HCEC 1CT (cell line): Measurements from ENCODE around the gene SV2C.
A peak's percentile ranks its signal among the peaks of the same experiment; 100 is the strongest.
"Not testable (repeated sequence)": the region's sequence is repeated elsewhere in the genome, so short reads cannot be mapped to it uniquely, and the experiment has no call there.

Experiments
- DNase-seq: peaks from one replicate; pipeline ENCODE4 v3.0.0-alpha.2; 2017

The SV2C gene

GRCh38 chr5:76209297-76209696 lies 126.1 kb downstream of the SV2C start:
- no peak for DNase-seq

GRCh38 chr5:76210946-76211345 lies 127.8 kb downstream of the SV2C start:
- DNase-seq, result no peak

DNA sequence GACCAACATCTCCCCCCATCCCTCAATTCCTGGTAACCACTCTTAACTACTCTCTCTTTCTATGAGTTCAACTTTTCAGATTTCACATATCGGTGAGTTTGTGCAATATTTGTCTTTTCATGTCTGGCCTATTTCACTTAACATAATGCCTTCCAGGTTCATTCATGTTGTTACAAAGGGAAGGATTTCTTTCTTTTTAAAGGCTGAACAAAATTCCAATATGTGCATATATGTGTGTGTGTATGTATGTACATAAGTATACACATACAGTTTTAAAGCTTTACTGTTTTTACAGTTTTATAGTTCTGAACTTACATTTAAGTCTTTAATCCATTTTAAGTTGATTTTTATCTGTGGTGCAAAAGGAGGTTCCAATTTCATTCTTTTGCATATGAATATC lies 130.7 kb downstream of the SV2C start:
- DNase-seq, result no peak

- DNase-seq, result no peak
Observed at GRCh38 chr5:76216748-76217147, 133.6 kb downstream of the SV2C start.

DNA sequence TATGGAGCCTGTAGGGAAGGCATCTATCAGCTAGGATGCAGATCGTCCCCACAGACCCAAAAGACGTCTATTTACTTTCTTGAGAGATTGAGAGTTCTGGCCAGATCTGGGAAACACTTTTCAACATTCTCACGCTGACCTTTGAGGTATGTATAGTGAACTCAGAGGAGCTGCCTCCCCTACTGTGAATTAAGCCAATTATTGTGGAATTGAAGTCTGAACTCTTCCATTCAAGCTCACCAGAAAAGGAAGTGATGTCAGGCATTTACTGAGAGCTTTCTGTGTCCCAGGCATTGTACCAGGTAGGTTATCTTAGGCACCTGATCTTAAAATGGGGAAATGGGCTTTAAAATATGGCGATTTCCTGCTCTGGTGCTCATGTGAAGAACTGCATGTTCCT lies 136.5 kb downstream of the SV2C start:
- no peak for DNase-seq

GRCh38 chr5:76221311-76221710 lies 138.1 kb downstream of the SV2C start:
- DNase-seq, result no peak

GRCh38 chr5:76222318-76222717 lies 139.1 kb downstream of the SV2C start:
- DNase-seq, result no peak

- DNase-seq, result no peak
Observed at GRCh38 chr5:76223696-76224095, 140.5 kb downstream of the SV2C start.

GRCh38 chr5:76224898-76225297 lies 141.7 kb downstream of the SV2C start:
- no peak for DNase-seq

DNA sequence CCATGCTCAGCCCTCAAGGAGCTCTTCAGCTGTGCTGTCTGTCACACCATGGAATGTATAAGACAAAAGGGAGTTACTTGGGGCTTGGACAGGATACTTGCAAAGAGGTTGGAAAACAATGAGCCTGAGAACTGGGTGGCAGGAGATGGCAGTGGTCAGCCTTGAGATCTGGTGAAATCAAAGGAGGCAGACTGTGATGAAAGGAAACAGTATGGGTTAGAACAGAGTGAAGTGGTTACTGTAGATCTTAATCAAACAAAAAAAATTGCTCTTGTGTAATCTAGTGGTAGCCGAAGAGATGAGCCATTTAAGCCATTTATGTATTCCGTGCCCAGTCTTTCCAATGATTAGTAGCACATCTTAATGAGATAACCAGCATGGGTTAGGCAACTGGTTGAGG lies 142.2 kb downstream of the SV2C start:
- DNase-seq, result no peak

DNA sequence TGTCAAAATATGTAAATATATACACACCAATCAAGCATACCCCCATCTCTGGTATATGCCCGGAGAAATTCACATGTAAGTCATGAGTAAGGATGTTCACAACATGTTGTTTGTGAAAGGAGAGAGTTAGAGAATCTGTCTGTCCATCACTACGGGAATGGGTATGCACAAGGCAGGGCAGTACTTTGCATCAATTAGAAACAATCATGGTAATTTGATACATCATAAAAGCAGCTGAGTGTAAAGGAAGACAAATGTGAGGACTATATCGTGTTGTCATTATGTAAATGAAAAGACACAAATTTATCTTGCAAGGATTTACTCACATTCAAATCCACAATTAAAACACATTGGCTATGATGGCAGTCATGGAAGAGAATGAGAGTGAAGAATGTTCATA lies 146.7 kb downstream of the SV2C start:
- DNase-seq, result no peak

DNA sequence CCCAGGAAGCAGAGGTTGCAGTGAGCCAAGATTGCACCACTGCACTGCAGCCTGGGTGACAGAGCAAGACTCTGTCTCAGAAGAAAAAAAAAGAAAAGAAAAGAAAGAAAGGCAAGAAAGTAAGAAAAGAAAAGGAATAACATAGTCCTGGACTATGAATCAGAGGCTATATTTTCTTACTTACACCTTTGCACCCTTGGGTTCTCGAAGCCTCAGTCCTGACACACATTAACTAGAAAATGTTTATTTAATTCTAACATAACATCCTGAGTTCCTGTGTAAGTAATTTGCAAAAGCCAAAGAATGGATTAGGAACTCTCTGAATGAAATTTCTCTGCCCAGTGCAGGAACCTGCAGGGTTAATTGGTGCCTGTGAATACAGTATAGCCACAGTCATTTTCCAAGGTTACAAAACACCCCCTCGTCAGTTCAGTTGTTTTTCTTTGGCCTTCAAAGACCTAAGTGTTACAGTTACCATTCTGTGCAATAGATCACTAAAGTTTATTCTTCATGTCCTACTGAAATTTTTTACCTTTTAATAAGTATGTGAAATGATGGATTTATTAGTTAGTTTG lies 147.6 kb downstream of the SV2C start:
- DNase-seq, result no peak

GRCh38 chr5:76234665-76235064 lies 151.5 kb downstream of the SV2C start:
- no peak for DNase-seq

GRCh38 chr5:76236684-76237083 lies 153.5 kb downstream of the SV2C start:
- DNase-seq, result no peak

DNA sequence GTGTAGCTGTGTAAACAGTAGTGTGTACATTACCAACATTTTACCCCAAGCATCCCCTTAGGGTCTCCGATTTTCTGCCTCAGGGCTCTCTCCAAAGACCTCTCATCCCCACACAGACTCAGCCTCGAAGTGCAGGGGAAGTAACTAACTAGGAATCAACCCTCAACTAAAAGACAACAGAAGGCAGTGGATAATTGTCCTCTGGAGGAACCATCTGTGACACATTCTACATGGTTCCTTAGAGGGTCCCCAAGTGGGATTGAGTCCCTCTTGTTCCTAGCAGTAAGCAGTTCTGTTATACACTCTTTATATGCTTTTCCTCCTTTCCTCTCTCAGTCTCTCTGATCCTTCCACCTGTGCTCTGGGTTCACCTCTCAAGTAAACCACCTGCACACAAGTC lies 157.2 kb downstream of the SV2C start:
- DNase-seq, result no peak

DNA sequence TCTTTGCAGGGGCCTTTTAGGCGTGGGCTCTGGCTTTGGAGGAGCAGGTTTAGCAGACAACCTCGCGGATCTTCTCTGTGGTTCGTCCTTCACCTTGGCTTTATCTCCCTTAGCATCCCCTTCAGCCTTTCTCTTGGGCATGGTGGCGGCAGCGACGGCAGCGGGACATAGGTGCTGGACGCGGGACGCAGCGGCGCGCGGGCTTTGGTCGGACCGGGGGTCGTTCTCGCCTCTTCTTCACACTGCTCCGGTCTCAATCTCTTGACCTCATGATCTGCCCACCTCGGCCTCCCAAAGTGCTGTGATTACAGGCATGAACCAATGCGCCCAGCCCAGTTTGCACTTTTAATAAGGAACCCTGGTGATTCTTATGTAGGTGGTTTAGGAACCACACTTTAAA lies 159.0 kb downstream of the SV2C start:
- DNase-seq, result not testable (repeated sequence)

GRCh38 chr5:76245590-76245989 lies 162.4 kb downstream of the SV2C start:
- no peak for DNase-seq

- no peak for DNase-seq
Observed at GRCh38 chr5:76249621-76250020, 166.4 kb downstream of the SV2C start.

GRCh38 chr5:76250463-76250862 lies 167.3 kb downstream of the SV2C start:
- no peak for DNase-seq

GRCh38 chr5:76251656-76252055 lies 168.5 kb downstream of the SV2C start:
- no peak for DNase-seq

GRCh38 chr5:76252437-76252836 lies 169.3 kb downstream of the SV2C start:
- DNase-seq, result no peak

DNA sequence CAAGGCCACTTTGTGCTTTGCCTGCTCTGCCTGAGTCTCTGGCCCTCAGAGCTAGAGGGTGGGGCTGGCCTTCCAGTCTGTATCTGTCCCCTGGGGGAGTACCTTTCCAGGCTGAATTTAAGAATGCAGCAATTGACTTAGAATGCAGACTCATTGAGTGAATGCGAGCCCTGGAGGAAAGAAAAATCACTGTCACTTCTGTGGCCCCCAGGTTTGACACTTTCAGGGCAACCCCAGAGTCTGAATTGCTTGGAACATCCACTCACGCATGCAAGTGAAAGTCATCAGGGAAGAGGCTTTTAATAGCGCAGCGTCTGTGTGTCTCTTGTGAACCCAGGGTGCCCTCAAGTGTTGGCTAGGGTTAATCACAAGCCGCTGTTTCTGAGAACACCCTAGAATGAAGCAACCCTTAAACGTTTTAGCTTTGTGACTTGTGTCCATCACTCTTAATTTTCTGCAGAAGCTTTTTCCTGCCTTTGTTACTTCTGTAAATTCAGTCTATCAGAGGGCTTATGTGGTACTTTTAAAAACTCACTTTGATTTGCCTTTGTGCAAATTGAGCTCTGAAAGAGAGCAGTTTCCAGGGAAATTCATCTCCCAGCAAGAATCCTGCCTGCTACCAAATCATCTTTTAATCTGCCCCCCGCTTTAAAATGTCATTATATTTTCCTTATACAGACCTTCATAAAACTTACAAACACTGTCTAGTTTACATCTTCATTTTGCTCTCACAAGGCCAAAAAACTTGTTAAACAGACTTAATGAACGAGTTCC lies 173.1 kb downstream of the SV2C start:
- DNase-seq, result peak; percentile 70

GRCh38 chr5:76257225-76257833 lies 174.1 kb downstream of the SV2C start:
- no peak for DNase-seq

GRCh38 chr5:76257897-76258296 lies 174.7 kb downstream of the SV2C start:
- no peak for DNase-seq

DNA sequence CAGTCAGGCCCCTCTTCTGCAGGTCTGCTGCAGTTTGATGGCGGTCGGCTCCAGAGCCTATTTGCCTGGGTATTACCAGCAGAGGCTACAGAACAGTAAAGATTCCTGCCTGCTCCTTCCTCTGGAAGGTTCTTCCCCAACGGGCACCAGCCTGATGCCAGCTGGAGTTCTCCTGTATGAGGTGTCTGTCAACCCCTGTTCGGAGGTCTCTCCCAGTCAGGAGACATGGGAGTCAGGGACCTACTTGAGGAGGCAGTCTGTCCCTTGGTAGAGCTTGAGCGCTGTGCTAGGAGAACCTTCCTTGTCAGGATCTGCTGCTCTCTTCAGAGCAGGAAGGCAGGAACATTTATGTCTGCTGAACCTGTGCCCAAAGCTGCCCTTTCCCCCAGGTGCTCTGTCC lies 181.5 kb downstream of the SV2C start:
- no peak for DNase-seq
